Measurements from ENCODE around the gene DUSP12. TPM values are rescaled to one million over a fixed set of nuclear protein-coding genes. Genes with fewer than 3 reads are reported as not detected.
A peak's percentile ranks its signal among the peaks of the same experiment; 100 is the strongest.
"Not testable (repeated sequence)": the region's sequence is repeated elsewhere in the genome, so short reads cannot be mapped to it uniquely, and the experiment has no call there.

DUSP12 gene
- total and polyA plus RNA-seq, 4 donors: 15.0 to 60.1 (median 23.2) TPM

GRCh38 chr1:161766102-161766981 is 16.8 kb downstream of the DUSP12 start, which contains the start of gene ATF6:
TSS of gene ATF6 (plus strand) at chr1:161766320. CDS start at chr1:161766361, 41 bp downstream.
- H3K4me3 ChIP-seq: peak within 1 kb of the TSS; percentile 85
- peak; percentile 89 for ATAC-seq (ENCODE audit: insufficient read depth, low FRiP score)
- TF ChIP-seq, protein P1, sequence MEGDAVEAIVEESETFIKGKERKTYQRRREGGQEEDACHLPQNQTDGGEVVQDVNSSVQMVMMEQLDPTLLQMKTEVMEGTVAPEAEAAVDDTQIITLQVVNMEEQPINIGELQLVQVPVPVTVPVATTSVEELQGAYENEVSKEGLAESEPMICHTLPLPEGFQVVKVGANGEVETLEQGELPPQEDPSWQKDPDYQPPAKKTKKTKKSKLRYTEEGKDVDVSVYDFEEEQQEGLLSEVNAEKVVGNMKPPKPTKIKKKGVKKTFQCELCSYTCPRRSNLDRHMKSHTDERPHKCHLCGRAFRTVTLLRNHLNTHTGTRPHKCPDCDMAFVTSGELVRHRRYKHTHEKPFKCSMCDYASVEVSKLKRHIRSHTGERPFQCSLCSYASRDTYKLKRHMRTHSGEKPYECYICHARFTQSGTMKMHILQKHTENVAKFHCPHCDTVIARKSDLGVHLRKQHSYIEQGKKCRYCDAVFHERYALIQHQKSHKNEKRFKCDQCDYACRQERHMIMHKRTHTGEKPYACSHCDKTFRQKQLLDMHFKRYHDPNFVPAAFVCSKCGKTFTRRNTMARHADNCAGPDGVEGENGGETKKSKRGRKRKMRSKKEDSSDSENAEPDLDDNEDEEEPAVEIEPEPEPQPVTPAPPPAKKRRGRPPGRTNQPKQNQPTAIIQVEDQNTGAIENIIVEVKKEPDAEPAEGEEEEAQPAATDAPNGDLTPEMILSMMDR (IDR thresholded peaks at IDR 0.05; ENCODE audit: control extremely low read depth, extremely low read depth): no peak
- WGBS, 2 donors: 0% methylated on average over 35 of the region's 35 CpGs
- H3K27ac ChIP-seq (ENCODE audit: low read depth in 1 of 2, low read length in 1 of 2): peak within 1 kb of the TSS; percentile 76 to 90
- peak; percentile 95 to 97 (median 97) for DNase-seq
- peak within 1 kb of the TSS; percentile 92 to 97 for H3K9ac ChIP-seq (ENCODE audit: insufficient read depth in 1 of 2, low read length in 2 of 2)
- no peaks in the 10 kb centered on the region for H3K9me3 ChIP-seq (ENCODE audit: control insufficient read depth in 4 of 4, insufficient read depth in 3 of 4, low read length in 3 of 4)
- H3K4me1 ChIP-seq (ENCODE audit: control insufficient read depth in 5 of 5, insufficient read depth in 5 of 5, low read length in 5 of 5): peaks cover 0 to 15% (median 2%) of the 10 kb centered on the region in 5 donors
- no peaks in the 10 kb centered on the region for H3K27me3 ChIP-seq (ENCODE audit: control insufficient read depth in 3 of 3, insufficient read depth in 3 of 3, low read length in 2 of 3)
- peaks cover 0 to 3% (median 0%) of the 10 kb centered on the region in 4 donors for H3K36me3 ChIP-seq (ENCODE audit: control insufficient read depth in 4 of 4, insufficient read depth in 4 of 4, low read length in 4 of 4)

DNA sequence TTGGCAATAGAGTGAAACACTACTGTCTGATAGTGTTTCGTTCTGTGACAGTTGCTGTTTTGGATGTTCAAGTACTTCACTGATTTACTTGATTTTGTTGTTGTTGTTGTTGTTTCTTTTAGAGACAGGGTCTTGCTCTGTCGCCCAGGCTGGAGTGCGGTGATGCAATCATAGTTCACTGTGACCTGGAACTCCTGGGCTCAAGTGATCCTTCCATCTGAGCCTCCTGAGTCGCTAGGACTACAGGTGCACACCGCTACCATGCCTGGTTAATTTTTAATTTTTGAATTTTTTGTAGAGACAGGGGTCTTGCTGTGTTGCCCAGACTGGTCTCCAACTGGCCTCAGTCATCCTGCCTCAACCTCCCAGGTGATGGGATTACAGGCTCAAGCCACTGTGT is 18.9 kb downstream of the DUSP12 start:
- Histone ChIP-seq H3K4me1 (ENCODE audit: control insufficient read depth in 5 of 5, insufficient read depth in 5 of 5, low read length in 5 of 5) (peaks cover 0 to 19% (median 2%) of the 10 kb centered on the region in 5 donors), H3K9ac (ENCODE audit: insufficient read depth in 1 of 2, low read length in 2 of 2) (no peak overlapping the region), H3K27me3 (ENCODE audit: control insufficient read depth in 3 of 3, insufficient read depth in 3 of 3, low read length in 2 of 3) (no peaks in the 10 kb centered on the region), H3K27ac (ENCODE audit: low read depth in 1 of 2, low read length in 1 of 2) (no peak overlapping the region), H3K4me3 (no peak overlapping the region), H3K36me3 (ENCODE audit: control insufficient read depth in 4 of 4, insufficient read depth in 4 of 4, low read length in 4 of 4) (peaks cover 0 to 3% (median 0%) of the 10 kb centered on the region in 4 donors), H3K9me3 (ENCODE audit: control insufficient read depth in 4 of 4, insufficient read depth in 3 of 4, low read length in 3 of 4) (no peaks in the 10 kb centered on the region)
- DNase-seq: no peak
- WGBS, 2 donors: 94 to 95% methylated on average over 5 of the region's 5 CpGs
- TF ChIP-seq, protein P1 (IDR thresholded peaks at IDR 0.05; ENCODE audit: control extremely low read depth, extremely low read depth): no peak
- ATAC-seq (ENCODE audit: insufficient read depth, low FRiP score): no peak

- TF ChIP-seq, protein P1 (IDR thresholded peaks at IDR 0.05; ENCODE audit: control extremely low read depth, extremely low read depth): no peak
- DNase-seq (no peak), ATAC-seq (ENCODE audit: insufficient read depth, low FRiP score) (no peak)
- no peaks in the 10 kb centered on the region for H3K27me3 ChIP-seq (ENCODE audit: control insufficient read depth in 3 of 3, insufficient read depth in 3 of 3, low read length in 2 of 3)
- no peaks in the 10 kb centered on the region for H3K9me3 ChIP-seq (ENCODE audit: control insufficient read depth in 4 of 4, insufficient read depth in 3 of 4, low read length in 3 of 4)
- peaks cover 0 to 19% (median 2%) of the 10 kb centered on the region in 5 donors for H3K4me1 ChIP-seq (ENCODE audit: control insufficient read depth in 5 of 5, insufficient read depth in 5 of 5, low read length in 5 of 5)
- peaks cover 0 to 3% (median 0%) of the 10 kb centered on the region in 4 donors for H3K36me3 ChIP-seq (ENCODE audit: control insufficient read depth in 4 of 4, insufficient read depth in 4 of 4, low read length in 4 of 4)
- no peak overlapping the region for H3K27ac ChIP-seq (ENCODE audit: low read depth in 1 of 2, low read length in 1 of 2)
- no peak overlapping the region for H3K4me3 ChIP-seq
- H3K9ac ChIP-seq (ENCODE audit: insufficient read depth in 1 of 2, low read length in 2 of 2): no peak overlapping the region
Measured at GRCh38 chr1:161768986-161769672, 19.5 kb downstream of the DUSP12 start.

DNA sequence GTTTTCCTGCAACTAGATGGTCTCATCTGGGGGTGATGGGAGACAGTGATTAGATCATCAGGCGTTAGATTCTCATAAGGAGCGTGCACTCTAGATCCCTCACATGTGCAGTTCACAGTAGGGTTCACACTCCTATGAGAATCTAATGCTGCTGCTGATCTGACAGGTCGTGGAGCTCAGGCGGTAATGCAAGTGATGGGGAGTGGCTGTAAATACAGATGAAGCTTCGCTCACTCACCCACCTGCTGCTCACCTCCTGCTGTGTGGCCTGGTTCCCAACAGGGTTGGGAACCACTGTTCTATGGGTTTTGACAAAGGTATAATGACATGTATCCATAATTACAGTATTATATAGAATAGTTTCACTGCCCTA is 20.1 kb downstream of the DUSP12 start:
- H3K27me3 ChIP-seq (ENCODE audit: control insufficient read depth in 3 of 3, insufficient read depth in 3 of 3, low read length in 2 of 3); H3K27ac ChIP-seq (ENCODE audit: low read depth in 1 of 2, low read length in 1 of 2); DNase-seq; H3K36me3 ChIP-seq (ENCODE audit: control insufficient read depth in 4 of 4, insufficient read depth in 4 of 4, low read length in 4 of 4); H3K4me3 ChIP-seq; ATAC-seq (ENCODE audit: insufficient read depth, low FRiP score); H3K9me3 ChIP-seq (ENCODE audit: control insufficient read depth in 4 of 4, insufficient read depth in 3 of 4, low read length in 3 of 4); H3K9ac ChIP-seq (ENCODE audit: insufficient read depth in 1 of 2, low read length in 2 of 2): not testable (repeated sequence)
- 92 to 96% methylated on average over 5 of the region's 5 CpGs for WGBS, 2 donors
- peaks cover 0 to 19% (median 2%) of the 10 kb centered on the region in 5 donors for H3K4me1 ChIP-seq (ENCODE audit: control insufficient read depth in 5 of 5, insufficient read depth in 5 of 5, low read length in 5 of 5)

Data from lung (tissue), 12 donors.